Activated CD4-positive, CD25-positive, alpha-beta regulatory T cell treated with anti-CD3 and anti-CD28 coated beads, Interleukin-2, amount 50 U/mL, for 72 hours (primary cell): ENCODE measurements around the gene TMPRSS3.
"Not testable (repeated sequence)": the region's sequence is repeated elsewhere in the genome, so short reads cannot be mapped to it uniquely, and the experiment has no call there.

Experiments used
- DNase-seq: peaks from one replicate; pipeline ENCODE4 v3.0.0; 2021

Gene TMPRSS3

GRCh38 chr21:42427809-42428419 is 32.1 kb upstream of the TMPRSS3 start:
- DNase-seq = no peak

- DNase-seq = peak; percentile 25
Measured at GRCh38 chr21:42426876-42427480, 31.1 kb upstream of the TMPRSS3 start.

DNA sequence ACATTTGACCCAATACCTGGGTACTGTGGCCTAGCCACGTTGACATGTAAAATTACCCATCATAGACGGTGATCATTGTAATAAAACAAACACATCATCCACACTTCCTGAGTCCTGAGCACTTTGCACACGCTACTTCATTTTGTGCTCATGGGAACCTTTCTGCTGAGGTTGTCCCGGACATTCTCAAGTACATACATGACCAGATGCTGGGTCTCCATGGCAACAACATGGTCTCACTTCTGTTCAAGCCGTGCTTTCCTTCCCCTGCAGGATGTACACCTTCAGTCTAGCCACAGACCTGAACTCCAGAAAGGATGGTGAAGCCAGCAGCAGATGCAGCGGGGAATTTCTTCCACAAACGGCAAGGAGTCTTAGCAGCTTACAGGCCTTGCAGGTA is 30.6 kb upstream of the TMPRSS3 start:
- DNase-seq = no peak

DNA sequence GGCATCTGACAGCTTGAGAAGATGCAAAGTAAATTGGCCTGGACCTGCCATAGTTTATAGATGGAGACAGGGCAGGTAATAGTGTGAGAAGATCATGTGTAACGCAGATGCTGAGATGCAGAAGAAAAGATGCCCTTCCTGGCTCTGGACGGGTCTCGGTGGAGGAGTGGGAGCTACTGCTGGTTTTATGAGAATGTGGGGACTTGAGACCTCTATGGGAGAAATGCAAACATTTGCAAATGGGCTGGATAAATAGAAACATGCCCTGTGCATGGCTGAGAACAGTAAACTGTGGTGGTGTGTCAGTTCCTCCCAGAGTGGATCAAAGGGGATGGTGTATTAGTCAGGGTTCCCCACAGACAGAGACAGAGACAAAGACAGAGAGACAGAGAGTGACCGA is 29.7 kb upstream of the TMPRSS3 start:
- DNase-seq = peak; percentile 27

- DNase-seq = peak; percentile 63
Measured at GRCh38 chr21:42424914-42425541, 29.2 kb upstream of the TMPRSS3 start.

DNA sequence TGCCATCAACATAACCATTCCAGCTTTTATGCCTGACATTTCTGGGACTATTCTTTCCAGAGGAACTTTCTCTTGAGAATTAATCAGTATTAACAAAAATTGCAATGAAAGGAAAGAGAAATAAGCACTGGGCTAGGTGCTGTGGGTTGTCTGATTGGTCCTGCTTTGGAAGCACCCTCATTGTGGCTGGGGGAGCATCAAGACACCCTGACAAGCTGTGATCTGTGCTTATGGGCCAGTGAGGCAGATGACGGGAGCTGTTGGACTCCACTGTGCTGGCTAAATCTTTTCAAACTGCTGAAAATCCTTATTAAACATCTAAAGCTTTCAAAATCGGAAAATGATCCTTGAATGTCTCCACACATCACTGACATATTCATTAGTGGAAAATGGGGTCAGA is 27.8 kb upstream of the TMPRSS3 start:
- DNase-seq = no peak

DNA sequence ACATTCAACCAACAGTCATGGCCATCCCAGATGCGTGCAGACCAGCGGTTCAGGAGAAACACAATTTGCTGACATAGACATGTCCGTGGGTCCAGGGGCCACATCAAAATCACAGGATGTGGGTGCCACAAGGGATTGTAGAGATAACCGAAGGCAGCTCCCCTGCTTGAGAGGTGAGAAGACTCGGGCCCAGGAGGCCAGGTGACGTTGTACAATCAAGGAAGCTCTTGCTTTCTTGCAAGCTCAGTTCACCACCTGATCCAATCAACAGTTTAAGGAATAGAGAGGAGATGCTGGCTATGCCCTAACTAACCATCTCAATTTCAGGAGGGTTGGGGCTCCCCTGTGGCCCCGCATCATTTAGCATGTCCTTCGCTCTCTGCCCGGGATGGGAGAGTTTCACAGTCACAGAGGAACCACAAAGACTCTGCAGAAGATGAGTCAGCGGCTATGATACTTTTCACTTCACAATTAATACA is 27.4 kb upstream of the TMPRSS3 start:
- no peak for DNase-seq

- no peak for DNase-seq
Measured at GRCh38 chr21:42421018-42421793, 25.4 kb upstream of the TMPRSS3 start.

- no peak for DNase-seq
Measured at GRCh38 chr21:42419845-42420244, 24.0 kb upstream of the TMPRSS3 start.

DNA sequence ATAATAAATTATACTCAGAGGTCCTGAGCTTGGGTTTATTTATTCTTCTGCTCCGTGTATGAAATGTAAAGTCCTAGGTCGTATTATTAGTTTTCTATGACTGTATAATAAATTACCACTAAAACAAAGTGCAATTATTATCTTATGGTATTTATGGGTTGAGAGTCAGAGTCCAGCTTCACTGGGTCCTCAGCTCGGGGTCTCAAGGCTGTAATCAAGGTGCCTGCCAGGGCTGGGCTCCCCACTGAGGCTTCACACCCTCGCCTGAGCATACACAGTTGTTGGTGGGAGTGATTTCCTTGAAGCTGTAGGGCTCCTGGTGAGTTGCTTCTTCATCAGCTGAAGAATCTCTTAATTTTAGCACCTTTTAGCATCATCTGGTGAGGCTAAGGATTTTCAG is 23.0 kb upstream of the TMPRSS3 start:
- no peak for DNase-seq

- DNase-seq = no peak
Measured at GRCh38 chr21:42417533-42417932, 21.7 kb upstream of the TMPRSS3 start.

DNA sequence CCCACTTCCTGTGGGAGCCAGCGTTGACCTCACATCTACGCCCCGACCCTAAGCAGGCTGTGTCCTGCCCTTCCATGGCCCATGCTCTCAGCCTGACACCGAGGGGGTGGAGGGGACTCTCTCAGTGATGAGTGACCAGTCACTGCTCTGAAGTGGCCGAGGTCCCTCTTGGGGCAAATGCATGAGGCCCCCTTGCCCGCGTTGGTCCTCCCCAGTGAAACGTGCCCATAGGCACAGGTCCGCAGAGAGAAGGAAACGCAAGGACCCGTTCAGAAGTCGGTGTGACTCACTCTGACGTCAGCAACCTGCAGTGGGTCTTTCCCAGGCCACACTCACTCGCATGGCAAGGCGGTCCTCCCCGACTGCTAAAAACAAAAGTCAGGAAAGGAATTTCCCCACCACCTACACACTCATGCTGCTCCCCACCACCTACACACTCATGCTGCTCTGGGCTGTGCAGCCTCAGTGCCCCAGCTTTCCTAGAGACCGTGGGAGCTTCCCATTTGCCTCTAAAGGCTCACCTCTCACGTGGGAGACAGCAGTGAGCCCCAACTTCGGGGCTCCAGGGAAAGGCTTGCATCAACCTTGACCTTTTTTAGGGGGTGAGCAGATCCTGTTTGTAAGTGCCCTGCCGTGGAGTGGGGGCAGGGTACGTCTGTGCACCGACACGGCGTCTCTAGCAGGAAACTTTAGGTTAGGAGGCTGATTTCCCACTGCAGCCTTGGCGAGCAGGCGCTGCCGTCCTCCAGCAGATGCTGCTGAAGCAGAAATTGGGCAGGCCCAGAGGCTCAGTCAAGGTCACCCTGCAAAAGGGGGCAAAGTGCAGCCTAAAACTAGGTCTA is 19.3 kb upstream of the TMPRSS3 start:
- DNase-seq = peak; percentile 82

DNA sequence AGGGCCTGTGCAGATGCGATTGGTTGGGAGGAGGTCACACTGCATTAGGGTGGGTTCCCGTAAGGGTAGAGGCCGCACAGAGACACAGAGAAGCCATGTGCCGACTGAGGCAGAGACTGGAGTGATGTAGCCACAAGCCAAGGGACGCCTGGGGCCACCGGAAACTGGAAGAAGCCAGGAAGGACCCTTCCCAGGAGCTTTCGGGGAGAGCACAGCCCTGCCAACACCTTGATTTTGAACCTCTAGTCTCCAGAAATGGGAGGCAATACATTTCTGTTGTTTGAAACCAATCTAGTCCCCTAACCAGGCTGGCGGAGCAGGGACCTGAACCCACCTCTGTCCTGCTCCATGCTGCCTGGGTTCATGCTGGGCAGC is 18.7 kb upstream of the TMPRSS3 start:
- no peak for DNase-seq

DNA sequence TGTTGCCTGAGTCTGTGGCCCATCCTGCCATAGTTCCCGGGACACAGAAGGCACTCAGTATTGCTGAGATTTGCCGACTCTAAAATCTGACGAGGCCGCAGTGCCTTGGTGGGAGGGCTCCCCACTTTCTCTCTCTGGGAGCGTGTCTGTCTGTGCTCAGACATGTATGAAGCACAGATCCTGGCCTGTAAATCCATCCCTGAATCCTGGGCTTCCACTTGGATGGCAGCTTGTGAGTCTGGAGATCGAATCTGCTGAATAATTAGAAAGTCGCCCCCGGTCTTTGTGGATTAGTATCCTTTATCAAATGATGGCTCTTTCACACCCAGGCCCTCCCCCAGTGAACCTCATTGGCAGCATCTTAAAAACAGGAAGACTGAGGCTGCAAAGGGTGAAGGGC is 18.2 kb upstream of the TMPRSS3 start:
- no peak for DNase-seq

DNA sequence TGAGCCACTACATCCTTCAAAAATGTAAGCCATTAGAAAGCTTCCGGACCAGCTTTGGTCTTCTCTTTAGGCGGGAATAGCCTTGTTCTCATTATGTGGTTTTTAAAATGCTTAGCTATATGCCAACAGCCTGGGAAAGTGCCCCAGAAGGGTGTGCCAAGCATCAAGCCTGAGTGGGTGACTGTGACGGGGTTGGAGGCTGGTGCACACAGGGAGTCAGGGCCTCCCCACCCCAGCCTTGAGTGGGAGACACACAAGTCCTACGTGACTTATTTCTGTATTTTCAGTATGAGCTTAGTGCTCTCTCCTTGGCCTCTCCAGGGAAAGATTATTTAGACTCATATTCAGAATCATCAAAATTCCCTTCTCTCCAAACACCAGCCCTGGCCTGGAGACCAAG is 17.6 kb upstream of the TMPRSS3 start:
- DNase-seq = no peak

- no peak for DNase-seq
Measured at GRCh38 chr21:42413093-42413492, 17.2 kb upstream of the TMPRSS3 start.

- DNase-seq = no peak
Measured at GRCh38 chr21:42412636-42412933, 16.7 kb upstream of the TMPRSS3 start.

DNA sequence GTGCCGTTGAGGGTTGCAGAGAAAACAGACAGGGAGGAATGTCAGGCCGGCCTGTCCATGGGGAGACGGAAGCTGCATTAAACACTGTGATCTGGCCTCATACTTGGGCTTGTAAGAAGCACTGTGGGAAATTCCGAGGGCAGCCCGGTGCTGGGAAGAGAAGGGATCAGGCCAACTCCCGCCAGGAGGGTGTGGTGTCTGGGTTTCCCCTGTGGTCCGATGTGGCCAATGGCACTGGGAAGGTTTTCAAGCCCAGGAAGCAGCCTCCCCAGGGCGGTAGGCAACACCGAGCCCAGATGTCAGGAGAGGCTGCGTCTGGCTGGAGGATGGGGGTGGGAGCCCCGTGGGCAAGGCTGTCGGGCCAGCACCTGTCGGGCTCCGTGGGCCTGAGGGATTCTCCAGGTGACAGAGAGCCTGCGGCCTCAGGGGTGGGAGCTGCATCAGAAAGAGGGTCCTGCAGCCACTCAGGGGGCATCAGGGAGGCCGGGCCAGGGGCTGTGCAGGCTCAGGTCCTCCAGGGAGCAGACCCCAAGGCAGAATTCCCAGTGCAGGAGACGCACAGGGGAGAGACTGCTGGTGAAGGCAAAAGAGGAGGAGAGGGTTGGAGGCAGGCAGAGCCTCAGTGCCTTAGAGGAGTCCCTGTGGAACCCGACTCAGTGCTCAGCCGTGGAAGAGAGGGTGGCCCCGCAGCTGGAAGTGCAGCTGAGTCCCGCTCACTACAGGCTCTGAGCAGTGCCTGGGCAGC is 16.2 kb upstream of the TMPRSS3 start:
- no peak for DNase-seq

DNA sequence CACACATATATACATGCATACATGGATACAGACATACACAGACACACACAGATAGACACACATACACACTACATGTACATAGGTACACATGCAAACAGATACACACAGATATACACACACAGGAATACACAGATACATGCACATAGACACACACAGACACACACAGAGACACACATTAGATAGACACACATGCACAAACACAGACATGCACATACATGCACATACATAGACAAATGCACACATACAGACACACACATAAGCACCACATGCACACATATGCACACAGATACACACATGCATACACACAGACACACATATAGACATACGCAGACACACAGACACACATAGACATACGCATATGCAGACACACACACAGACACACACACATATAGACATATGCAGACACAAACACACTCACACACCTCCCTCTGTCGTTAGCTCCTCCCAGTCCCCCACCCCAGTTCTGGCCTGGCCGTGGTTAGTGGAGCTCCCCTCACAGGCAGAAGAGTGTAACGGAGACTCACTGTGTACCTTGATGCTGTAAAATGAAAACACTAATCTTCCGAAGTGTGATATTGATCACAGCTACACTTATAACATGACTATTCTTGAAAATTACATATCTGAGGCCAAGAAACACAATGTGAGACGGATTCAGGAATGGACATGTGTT is 15.5 kb upstream of the TMPRSS3 start:
- DNase-seq = no peak

- DNase-seq = no peak
Measured at GRCh38 chr21:42409366-42409765, 13.5 kb upstream of the TMPRSS3 start.

- DNase-seq = not testable (repeated sequence)
Measured at GRCh38 chr21:42408718-42409117, 12.9 kb upstream of the TMPRSS3 start.

DNA sequence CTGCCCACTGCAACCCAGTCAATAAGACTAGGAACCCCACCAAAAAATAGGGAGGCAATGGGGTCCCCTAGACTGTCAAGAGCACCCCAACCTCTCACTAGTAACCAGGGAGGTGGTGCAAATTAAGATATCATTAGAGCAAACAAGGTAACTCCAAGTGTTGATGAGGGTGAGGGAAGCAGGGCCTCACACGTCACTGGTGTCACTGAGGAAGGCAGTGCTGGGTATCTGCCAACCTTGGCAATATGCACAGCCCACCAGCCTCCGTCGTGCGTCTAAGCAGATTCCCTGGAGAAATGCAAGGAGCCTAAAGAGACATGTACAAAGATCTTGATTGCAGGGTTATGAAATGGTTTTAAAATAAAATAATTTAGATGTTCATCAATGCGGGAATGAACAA is 11.6 kb upstream of the TMPRSS3 start:
- DNase-seq = no peak
